ENCODE results near the gene RIPK1. TPM values are rescaled to one million over a fixed set of nuclear protein-coding genes. Genes with fewer than 3 reads are reported as not detected.
A peak's percentile ranks its signal among the peaks of the same experiment; 100 is the strongest.

RIPK1 gene
- total and polyA plus RNA-seq, 2 donors (not counting 3 experiments of a cell fraction or from before 2014, with no cell fraction given): 11.2 to 20.6 TPM

GRCh38 chr6:3114377-3114776 lies 46.1 kb downstream of the RIPK1 start:
- no peak overlapping the region for H2AFZ ChIP-seq (ENCODE audit: low read depth, low read length)
- H4K20me1 ChIP-seq (replicated peaks; ENCODE audit: control insufficient read depth, extremely low read depth, insufficient read depth, low read length): no peaks in the 10 kb centered on the region
- DNase-seq (ENCODE audit: low read depth, low spot score) (no peak), FAIRE-seq (no peak)
- H3K9ac ChIP-seq (replicated peaks; ENCODE audit: extremely low read depth, insufficient read depth, low read length): no peak overlapping the region
- peaks cover 7% of the 10 kb centered on the region for H3K4me1 ChIP-seq (ENCODE audit: control insufficient read depth, extremely low read depth, insufficient read depth, low read length)
- no peak overlapping the region for H3K4me3 ChIP-seq (replicated peaks in 1 of 3; ENCODE audit: insufficient read depth in 1 of 3, low read depth in 1 of 3, low read length in 3 of 3)
- no peaks in the 10 kb centered on the region for H3K9me3 ChIP-seq (replicated peaks; ENCODE audit: control insufficient read depth, insufficient read depth, low read length)
- no peaks in the 10 kb centered on the region for H3K79me2 ChIP-seq (ENCODE audit: control insufficient read depth, insufficient read depth, low read length)
- dilution Hi-C loops (cut with MboI; ENCODE audit: extremely low pct_ligation_motif_present, low sequenced_read_pairs) (no loop called here), intact Hi-C loops (cut with micrococcal nuclease) (no loop called here)
- ChIA-PET CTCF (no interaction called here), POLR2A (no interaction called here)
- H3K27me3 ChIP-seq (ENCODE audit: control insufficient read depth in 2 of 2, insufficient read depth in 2 of 2, low read length in 2 of 2): no peaks in the 10 kb centered on the region
- no TSS peak for BruUV-seq (replicated peaks)
- peaks cover 3 to 10% of the 10 kb centered on the region in 2 experiments for H3K36me3 ChIP-seq (ENCODE audit: control insufficient read depth in 2 of 2, extremely low read depth in 1 of 2, insufficient read depth in 2 of 2, low read length in 2 of 2)
- H3K4me2 ChIP-seq (ENCODE audit: insufficient read depth, low read length): no peak overlapping the region
- H3K9me1 ChIP-seq (replicated peaks; ENCODE audit: control insufficient read depth, extremely low read depth, insufficient read depth, low read length): no peaks in the 10 kb centered on the region
- no peak overlapping the region for H3K27ac ChIP-seq (ENCODE audit: insufficient read depth, low read depth, low read length)
- no peak for TF ChIP-seq CTCF (IDR thresholded peaks at IDR 0.05; ENCODE audit: extremely low read depth in 1 of 2, insufficient read depth in 1 of 2, low read depth in 1 of 2, low read length in 2 of 2)
- TF ChIP-seq EZH2 (IDR thresholded peaks at IDR 0.05; ENCODE audit: borderline replicate concordance, low read depth, low read length, severe bottlenecking): no peak

- dilution Hi-C loops (cut with MboI; ENCODE audit: extremely low pct_ligation_motif_present, low sequenced_read_pairs) (no loop called here), intact Hi-C loops (cut with micrococcal nuclease) (loop anchor here (1.0 to 5.0 kb wide), 4 partner anchors 39 to 899 kb away; partner anchors contain the start of genes NQO2, RIPK1 and TUBB2A)
- H3K4me3 ChIP-seq (replicated peaks in 1 of 3; ENCODE audit: insufficient read depth in 1 of 3, low read depth in 1 of 3, low read length in 3 of 3): peak overlapping the region; percentile 54 to 98 (median 74)
- peaks cover 1 to 7% of the 10 kb centered on the region in 2 experiments for H3K36me3 ChIP-seq (ENCODE audit: control insufficient read depth in 2 of 2, extremely low read depth in 1 of 2, insufficient read depth in 2 of 2, low read length in 2 of 2)
- peak overlapping the region; percentile 74 for H3K4me2 ChIP-seq (ENCODE audit: insufficient read depth, low read length)
- TF ChIP-seq POLR2A (IDR thresholded peaks at IDR 0.05; ENCODE audit: low read depth, low read length) (no peak), POLR2AphosphoS5 (IDR thresholded peaks at IDR 0.05; ENCODE audit: insufficient read depth, low read depth, low read length) (no peak), EZH2 (IDR thresholded peaks at IDR 0.05; ENCODE audit: borderline replicate concordance, low read depth, low read length, severe bottlenecking) (no peak), GATA2 (IDR thresholded peaks at IDR 0.05; ENCODE audit: insufficient read depth, insufficient read length, low read depth, low read length) (no peak), MAX (IDR thresholded peaks at IDR 0.05; ENCODE audit: insufficient read depth, insufficient read length) (no peak), CTCF (IDR thresholded peaks at IDR 0.05; ENCODE audit: extremely low read depth in 1 of 2, insufficient read depth in 1 of 2, low read depth in 1 of 2, low read length in 2 of 2) (no peak), JUN (IDR thresholded peaks at IDR 0.05; ENCODE audit: borderline replicate concordance, insufficient read depth, insufficient read length, low read depth) (no peak), FOS (IDR thresholded peaks at IDR 0.05; ENCODE audit: borderline replicate concordance, insufficient read depth, low read length) (no peak)
- H3K9me3 ChIP-seq (replicated peaks; ENCODE audit: control insufficient read depth, insufficient read depth, low read length): no peaks in the 10 kb centered on the region
- H4K20me1 ChIP-seq (replicated peaks; ENCODE audit: control insufficient read depth, extremely low read depth, insufficient read depth, low read length): no peaks in the 10 kb centered on the region
- ChIA-PET CTCF (interaction anchor here (0.6 to 1.0 kb wide), 3 partner anchors 11 to 134 kb away, joined by 3 to 4 read pairs (median 3); partner anchors contain the start of gene TUBB2A), POLR2A (interaction anchor here (0.7 to 0.9 kb wide), 2 partner anchors 134 to 165 kb away, joined by 3 read pairs; no protein-coding TSS in a partner anchor)
- H3K27me3 ChIP-seq (ENCODE audit: control insufficient read depth in 2 of 2, insufficient read depth in 2 of 2, low read length in 2 of 2): no peaks in the 10 kb centered on the region
- H3K9me1 ChIP-seq (replicated peaks; ENCODE audit: control insufficient read depth, extremely low read depth, insufficient read depth, low read length): no peaks in the 10 kb centered on the region
- peaks cover 10% of the 10 kb centered on the region for H3K4me1 ChIP-seq (ENCODE audit: control insufficient read depth, extremely low read depth, insufficient read depth, low read length)
- FAIRE-seq (no peak), DNase-seq (ENCODE audit: low read depth, low spot score) (no peak)
- H3K9ac ChIP-seq (replicated peaks; ENCODE audit: extremely low read depth, insufficient read depth, low read length): peak overlapping the region; percentile 89
- H3K79me2 ChIP-seq (ENCODE audit: control insufficient read depth, insufficient read depth, low read length): no peaks in the 10 kb centered on the region
- H2AFZ ChIP-seq (ENCODE audit: low read depth, low read length): peak overlapping the region; percentile 92
- peak overlapping the region; percentile 88 for H3K27ac ChIP-seq (ENCODE audit: insufficient read depth, low read depth, low read length)
- BruUV-seq (replicated peaks): TSS peak; percentile 96
These were observed 49.6 kb downstream of the RIPK1 start for GRCh38 chr6:3117912-3118352.
